H9 (cell line): Measurements from ENCODE around the gene C1QBP. TPM values are rescaled to one million over a fixed set of nuclear protein-coding genes. Genes with fewer than 3 reads are reported as not detected.

Experiments
- DNase-seq: peaks from one replicate; pipeline ENCODE4 v3.0.0-alpha.2; 2017
- H2AFZ ChIP-seq: one replicate; pipeline ENCODE4 v1.6.1; 2013; ENCODE audit warnings: mild to moderate bottlenecking, low read length, control low read depth, moderate library complexity
- H2AK5ac ChIP-seq: 2 replicates; pipeline ENCODE4 v1.6.1; 2013; ENCODE audit warnings: low read length, control low read depth, mixed read lengths; ENCODE audit not compliant: insufficient read length
- H2BK120ac ChIP-seq: one replicate; pipeline ENCODE4 v1.6.1; 2013; ENCODE audit warnings: low read depth, mild to moderate bottlenecking, low read length, control low read depth, inconsistent platforms; ENCODE audit not compliant: poor library complexity, severe bottlenecking
- H2BK12ac ChIP-seq: 2 replicates; pipeline ENCODE4 v1.6.1; 2013; ENCODE audit warnings: low read length, control low read depth, mixed read lengths, low read depth; ENCODE audit not compliant: insufficient read length
- H2BK15ac ChIP-seq: 2 replicates; pipeline ENCODE4 v1.6.1; 2013; ENCODE audit warnings: low read depth, low read length, control low read depth
- H2BK20ac ChIP-seq: one replicate; pipeline ENCODE4 v1.6.1; 2013; ENCODE audit warnings: low read depth, mild to moderate bottlenecking, low read length, control low read depth, inconsistent platforms; ENCODE audit not compliant: poor library complexity, severe bottlenecking
- H2BK5ac ChIP-seq: 2 replicates; pipeline ENCODE4 v1.6.1; 2013; ENCODE audit warnings: low read length, control low read depth, mixed read lengths; ENCODE audit not compliant: insufficient read length
- H3K14ac ChIP-seq: 2 replicates; pipeline ENCODE4 v1.6.1; 2013; ENCODE audit warnings: low read length, control low read depth; ENCODE audit not compliant: insufficient read depth
- H3K18ac ChIP-seq: 2 replicates; pipeline ENCODE4 v1.6.1; 2013; ENCODE audit warnings: low read depth, mild to moderate bottlenecking, mixed read lengths, low read length, control low read depth; ENCODE audit not compliant: insufficient read length
- H3K23ac ChIP-seq: 2 replicates; pipeline ENCODE4 v1.6.1; 2013; ENCODE audit warnings: low read length, control low read depth, mixed read lengths, low read depth; ENCODE audit not compliant: insufficient read length
- H3K23me2 ChIP-seq: 2 replicates; pipeline ENCODE4 v1.6.1; 2013; ENCODE audit warnings: low read depth, mild to moderate bottlenecking, mixed read lengths, low read length, control low read depth; ENCODE audit not compliant: insufficient read length, poor library complexity, severe bottlenecking
- H3K27ac ChIP-seq: 2 replicates; pipeline ENCODE4 v1.5.1; 2013; ENCODE audit warnings: low read length, control low read depth, mixed read lengths, low read depth; ENCODE audit not compliant: insufficient read length
- H3K27me3 ChIP-seq: 2 replicates; pipeline ENCODE4 v1.6.1; 2013; ENCODE audit warnings: low read length, control low read depth, inconsistent platforms; ENCODE audit not compliant: insufficient read depth
- H3K4ac ChIP-seq: 2 replicates; pipeline ENCODE4 v1.6.1; 2013; ENCODE audit warnings: low read depth, mild to moderate bottlenecking, control low read depth, inconsistent platforms, low read length, moderate library complexity
- H3K4me1 ChIP-seq: 2 replicates; pipeline ENCODE4 v1.6.1; 2013; ENCODE audit warnings: low read length, control low read depth, inconsistent platforms; ENCODE audit not compliant: insufficient read depth
- H3K4me2 ChIP-seq: 2 replicates; pipeline ENCODE4 v1.6.1; 2013; ENCODE audit warnings: low read length, control low read depth, mixed read lengths; ENCODE audit not compliant: insufficient read length, insufficient read depth
- H3K56ac ChIP-seq: 2 replicates; pipeline ENCODE4 v1.6.1; 2013; ENCODE audit warnings: low read depth, mild to moderate bottlenecking, mixed read lengths, low read length, control low read depth; ENCODE audit not compliant: insufficient read length
- H3K79me1 ChIP-seq: 2 replicates; pipeline ENCODE4 v1.6.1; 2013; ENCODE audit warnings: low read depth, mild to moderate bottlenecking, moderate library complexity, low read length, control low read depth, inconsistent platforms; ENCODE audit not compliant: insufficient read depth, poor library complexity, severe bottlenecking
- H3K79me2 ChIP-seq: 2 replicates; pipeline ENCODE4 v1.6.1; 2013; ENCODE audit warnings: low read length, control low read depth, inconsistent platforms; ENCODE audit not compliant: insufficient read depth
- H3K9ac ChIP-seq: 2 replicates; pipeline ENCODE4 v1.6.1; 2013; ENCODE audit warnings: low read length, control low read depth, mixed read lengths; ENCODE audit not compliant: insufficient read length; ENCODE audit errors: extremely low read depth
- H3K9me3 ChIP-seq: one replicate; pipeline ENCODE4 v1.6.1; 2013; ENCODE audit warnings: low read depth, low read length, inconsistent platforms; ENCODE audit not compliant: control insufficient read depth
- H3T11ph ChIP-seq: one replicate; pipeline ENCODE4 v1.6.1; 2013; ENCODE audit warnings: mild to moderate bottlenecking, low read length, control low read depth, inconsistent platforms
- H4K20me1 ChIP-seq: one replicate; pipeline ENCODE4 v1.6.1; 2013; ENCODE audit not compliant: control insufficient read depth, insufficient read length, insufficient read depth
- H4K5ac ChIP-seq: 2 replicates; pipeline ENCODE4 v1.6.1; 2013; ENCODE audit warnings: low read depth, mild to moderate bottlenecking, mixed read lengths, low read length, control low read depth; ENCODE audit not compliant: insufficient read length
- H4K8ac ChIP-seq: replicated peaks from 2 replicates; pipeline ENCODE4 v1.6.1; 2013; ENCODE audit warnings: low read length, control low read depth, mixed read lengths, low read depth; ENCODE audit not compliant: insufficient read length
- H4K91ac ChIP-seq: 2 replicates; pipeline ENCODE4 v1.6.1; 2013; ENCODE audit warnings: low read depth, mild to moderate bottlenecking, moderate library complexity, mixed read lengths, low read length, control low read depth; ENCODE audit not compliant: insufficient read length
- H3K27ac Mint-ChIP-seq, 3 experiments: 2 replicates in 2 of 3; 3 replicates in 1 of 3; pipeline ENCODE4 v1.8.0; 2020 to 2021; ENCODE audit warnings: mixed read lengths in 3 of 3, mild to moderate bottlenecking in 1 of 3, moderate library complexity in 1 of 3
- H3K27me3 Mint-ChIP-seq: 2 replicates; pipeline ENCODE4 v1.8.0; 2021; ENCODE audit warnings: low read depth, mild to moderate bottlenecking, moderate library complexity, mixed read lengths
- H3K36me3 Mint-ChIP-seq, 3 experiments: 2 replicates in 2 of 3; 3 replicates in 1 of 3; pipeline ENCODE4 v1.8.0; 2020 to 2021; ENCODE audit warnings: low read depth in 3 of 3, mixed read lengths in 3 of 3; ENCODE audit not compliant: insufficient read depth in 1 of 3
- H3K4me1 Mint-ChIP-seq, 2 experiments: 2 replicates each; pipeline ENCODE4 v1.8.0; 2020; ENCODE audit warnings: mixed read lengths in 2 of 2
- H3K4me3 Mint-ChIP-seq, 2 experiments: 2 replicates in 1 of 2; 3 replicates in 1 of 2; pipeline ENCODE4 v1.8.0; 2020 to 2021; ENCODE audit warnings: mild to moderate bottlenecking in 2 of 2, mixed read lengths in 2 of 2, moderate library complexity in 1 of 2
- H3K9me3 Mint-ChIP-seq, 2 experiments: 2 replicates in 1 of 2; 3 replicates in 1 of 2; pipeline ENCODE4 v1.8.0; 2020; ENCODE audit warnings: mild to moderate bottlenecking in 2 of 2, mixed read lengths in 2 of 2, moderate library complexity in 1 of 2
- CTCF ChIP-seq: fragments of 200-600 bp; sonication (generic); conservative IDR thresholded peaks from 3 replicates; pipeline ENCODE4 v1.8.0; 2021; ENCODE audit warnings: antibody characterized with exemption, mild to moderate bottlenecking
- WGBS: extraction: QIAGEN DNeasy Blood & Tissue Kit; methylation state at CpG from one replicate; pipeline ENCODE4 v1.1.7; 2013; ENCODE audit warnings: missing lambda C conversion rate, low lambda C conversion rate, mixed read lengths; ENCODE audit not compliant: insufficient read length; ENCODE audit errors: extremely low coverage; 5-methylcytosine and 5-hydroxymethylcytosine counted together
- total RNA-seq: library from RNA; stranded (reverse); gene quantifications from 2 replicates; pipeline ENCODE4 v1.2.1, GENCODE V29; 2021

The C1QBP gene
- total RNA-seq, 1 experiment from 2014 or later: 390 TPM

- H4K8ac ChIP-seq: no peak overlapping the region
- H3K27me3 Mint-ChIP-seq: no peaks in the 10 kb centered on the region
- no peak overlapping the region for H2BK20ac ChIP-seq
- no peak overlapping the region for H3K4me2 ChIP-seq
- H3K14ac ChIP-seq: no peak overlapping the region
- no peak overlapping the region for H3K18ac ChIP-seq
- no peak overlapping the region for H2BK5ac ChIP-seq
- no peak overlapping the region for H3K23ac ChIP-seq
- no peaks in the 10 kb centered on the region for H3K9me3 ChIP-seq
- no peak overlapping the region for H2BK120ac ChIP-seq
- no peak overlapping the region for H3T11ph ChIP-seq
- peaks cover 2% of the 10 kb centered on the region for H3K79me1 ChIP-seq
- H4K5ac ChIP-seq: no peak overlapping the region
- no CpG with 5 or more reads among the region's 1 CpG for WGBS
- H3K4me1 Mint-ChIP-seq: peaks cover 9 to 14% of the 10 kb centered on the region in 2 experiments
- peaks cover 5% of the 10 kb centered on the region for H3K23me2 ChIP-seq
- no peak overlapping the region for H3K27ac ChIP-seq
- no peak overlapping the region for H2BK15ac ChIP-seq
- peaks cover 9% of the 10 kb centered on the region; the same call in 1 of the 2 replicates for H3K79me2 ChIP-seq
- no peaks in the 10 kb centered on the region for H4K20me1 ChIP-seq
- no peak overlapping the region for H2BK12ac ChIP-seq
- H3K9ac ChIP-seq: no peak overlapping the region
- no peak overlapping the region for H4K91ac ChIP-seq
- H3K27ac Mint-ChIP-seq: no peak overlapping the region
- no peak for DNase-seq
- no peak for TF ChIP-seq CTCF
- no peak overlapping the region for H2AFZ ChIP-seq
- no peak overlapping the region for H2AK5ac ChIP-seq
- no peaks in the 10 kb centered on the region for H3K27me3 ChIP-seq
- H3K4me1 ChIP-seq: no peaks in the 10 kb centered on the region
- no peaks in the 10 kb centered on the region for H3K9me3 Mint-ChIP-seq
- H3K4me3 Mint-ChIP-seq: no peak overlapping the region
- H3K36me3 Mint-ChIP-seq: peaks cover 54 to 92% (median 80%) of the 10 kb centered on the region in 3 experiments; a peak in 6 of 7 replicates
- no peak overlapping the region for H3K4ac ChIP-seq
- no peak overlapping the region for H3K56ac ChIP-seq
Observed at GRCh38 chr17:5424909-5425308, 14.0 kb downstream of the C1QBP start.
